ENCODE measurements around the gene ABRACL.

GRCh38 chr6:139019722-139020121, 8.8 kb upstream of the ABRACL start:
- TF ChIP-seq CTCF (IDR thresholded peaks at IDR 0.05): no peak
- no peak for TF ChIP-seq POLR2A (IDR thresholded peaks at IDR 0.05)
